ENCODE measurements around the gene CRY2.
A peak's percentile ranks its signal among the peaks of the same experiment; 100 is the strongest.
"Not testable (repeated sequence)": the region's sequence is repeated elsewhere in the genome, so short reads cannot be mapped to it uniquely, and the experiment has no call there.

CRY2 gene

GRCh38 chr11:45900175-45900800, 53.0 kb downstream of the CRY2 start:
- not testable (repeated sequence) for DNase-seq

GRCh38 chr11:45900916-45901617, 53.8 kb downstream of the CRY2 start:
- DNase-seq, result no peak

- no peak for DNase-seq
These were observed 54.4 kb downstream of the CRY2 start for GRCh38 chr11:45901626-45902025.

- DNase-seq, result no peak
These were observed 55.4 kb downstream of the CRY2 start for GRCh38 chr11:45902452-45903380.

- no peak for DNase-seq
These were observed 57.1 kb downstream of the CRY2 start for GRCh38 chr11:45904309-45904915.

- no peak for DNase-seq
These were observed 57.8 kb downstream of the CRY2 start for GRCh38 chr11:45905095-45905494.

- not testable (repeated sequence) for DNase-seq
These were observed 58.3 kb downstream of the CRY2 start for GRCh38 chr11:45905576-45905975.

- no peak for DNase-seq
These were observed 58.9 kb downstream of the CRY2 start for GRCh38 chr11:45906096-45906682.

- DNase-seq, result no peak
These were observed 59.8 kb downstream of the CRY2 start, which contains the start of gene FREY1 for GRCh38 chr11:45906965-45907611. FREY1 (minus strand) TSS chr11:45907271; CDS start chr11:45907245, 26 bp downstream.

GRCh38 chr11:45907911-45908370, 60.7 kb downstream of the CRY2 start:
- no peak for DNase-seq

- DNase-seq, result no peak
These were observed 62.6 kb downstream of the CRY2 start for GRCh38 chr11:45909594-45910475.

GRCh38 chr11:45910623-45911022, 63.3 kb downstream of the CRY2 start:
- no peak for DNase-seq

GRCh38 chr11:45913514-45913913, 66.2 kb downstream of the CRY2 start:
- DNase-seq, result no peak

- DNase-seq, result no peak
These were observed 66.8 kb downstream of the CRY2 start for GRCh38 chr11:45913942-45914635.

GRCh38 chr11:45915446-45915845, 68.2 kb downstream of the CRY2 start:
- no peak for DNase-seq

GRCh38 chr11:45917286-45917622, 70.0 kb downstream of the CRY2 start:
- DNase-seq, result no peak

GRCh38 chr11:45917623-45918330, 70.5 kb downstream of the CRY2 start, which contains the start of gene PEX16:
PEX16 (minus strand) TSS chr11:45917877; CDS start chr11:45917811, 66 bp downstream.
- DNase-seq, result peak; percentile 99

- DNase-seq, result peak; percentile 61
These were observed 71.2 kb downstream of the CRY2 start for GRCh38 chr11:45918331-45918941.
